Neural crest cell (in vitro differentiated cells): ENCODE data around the gene TMEM54. TPM values are rescaled to one million over a fixed set of nuclear protein-coding genes. Genes with fewer than 3 reads are reported as not detected.

Experiments
- DNase-seq: peaks from one replicate; pipeline ENCODE4 v3.0.0; 2021; ENCODE audit warnings: low read depth, mixed read lengths, low spot score
- H3K27ac Mint-ChIP-seq: one replicate; pipeline ENCODE4 v1.8.0; 2021; ENCODE audit warnings: mild to moderate bottlenecking, mixed read lengths; ENCODE audit not compliant: unreplicated experiment
- H3K27me3 Mint-ChIP-seq: 2 replicates; pipeline ENCODE4 v1.8.0; 2021; ENCODE audit warnings: low read depth, mild to moderate bottlenecking, mixed read lengths
- H3K36me3 Mint-ChIP-seq: 2 replicates; pipeline ENCODE4 v1.8.0; 2021; ENCODE audit warnings: low read depth, mild to moderate bottlenecking, mixed read lengths
- H3K4me1 Mint-ChIP-seq: 2 replicates; pipeline ENCODE4 v1.8.0; 2021; ENCODE audit warnings: mixed read lengths
- H3K4me3 Mint-ChIP-seq: one replicate; pipeline ENCODE4 v1.8.0; 2021; ENCODE audit warnings: mild to moderate bottlenecking, mixed read lengths
- H3K9me3 Mint-ChIP-seq: 2 replicates; pipeline ENCODE4 v1.8.0; 2021; ENCODE audit warnings: mixed read lengths
- CTCF ChIP-seq: fragments of 200-600 bp; sonication (generic); conservative IDR thresholded peaks from 2 replicates; pipeline ENCODE4 v1.5.0; 2021; ENCODE audit warnings: antibody characterized with exemption, mild to moderate bottlenecking
- total RNA-seq: library from RNA; stranded (reverse); gene quantifications from 2 replicates; pipeline ENCODE4 v1.2.1, GENCODE V29; 2021

Gene TMEM54
- total RNA-seq, 1 donor from 2014 or later = 2.7 TPM

- Mint-ChIP-seq H3K4me1 (peaks cover 8% of the 10 kb centered on the region), H3K4me3 (no peak overlapping the region), H3K27me3 (no peaks in the 10 kb centered on the region), H3K9me3 (no peaks in the 10 kb centered on the region), H3K27ac (no peak overlapping the region), H3K36me3 (peaks cover 11% of the 10 kb centered on the region)
- no peak for TF ChIP-seq CTCF
- no peak for DNase-seq
Measured at GRCh38 chr1:32848354-32849063, 52.7 kb downstream of the TMEM54 start.

Other genes starting within 250 kb of the TMEM54 start
- 0.12 TPM in 1 of 2 replicates, not detected in the other for gene SYNC, start 198.6 kb downstream of the TMEM54 start, total RNA-seq
- gene YARS1, start 84.0 kb downstream of the TMEM54 start, total RNA-seq = 140 and 145 TPM in 2 replicates
- gene S100PBP, start 83.7 kb downstream of the TMEM54 start, total RNA-seq = 55.0 and 55.7 TPM in 2 replicates
- gene FNDC5, start 30.5 kb downstream of the TMEM54 start, total RNA-seq = 26.8 and 28.7 TPM in 2 replicates
- 0.86 and 1.2 TPM in 2 replicates for gene HPCA, start 14.9 kb downstream of the TMEM54 start, total RNA-seq
- gene RNF19B, start 63.4 kb upstream of the TMEM54 start, total RNA-seq = 14.9 and 16.0 TPM in 2 replicates
- gene AK2, start 135.5 kb upstream of the TMEM54 start, total RNA-seq = 134 and 135 TPM in 2 replicates
- 8.1 and 9.7 TPM in 2 replicates for gene AZIN2, start 179.8 kb upstream of the TMEM54 start, total RNA-seq